HG02571 (cell line): ENCODE results near the gene NTN1.

Source experiments
- ATAC-seq: cut with Tn5 transposase; IDR thresholded peaks from one replicate; pipeline ENCODE4 v1.9.1; 2021; ENCODE audit warnings: mild to moderate bottlenecking, moderate library complexity; ENCODE audit not compliant: unreplicated experiment

The NTN1 gene

GRCh38 chr17:9116861-9117568 lies 95.7 kb downstream of the NTN1 start:
- no peak for ATAC-seq

GRCh38 chr17:9120471-9120870 lies 99.2 kb downstream of the NTN1 start:
- ATAC-seq: no peak

- no peak for ATAC-seq
These were observed 100.0 kb downstream of the NTN1 start for GRCh38 chr17:9121186-9121820.

GRCh38 chr17:9123594-9124553 lies 102.6 kb downstream of the NTN1 start:
- no peak for ATAC-seq

GRCh38 chr17:9124554-9124935 lies 103.2 kb downstream of the NTN1 start:
- no peak for ATAC-seq

GRCh38 chr17:9125722-9126121 lies 104.4 kb downstream of the NTN1 start:
- no peak for ATAC-seq

- ATAC-seq: no peak
These were observed 106.0 kb downstream of the NTN1 start for GRCh38 chr17:9127340-9127739.

GRCh38 chr17:9131371-9131770 lies 110.1 kb downstream of the NTN1 start:
- no peak for ATAC-seq

GRCh38 chr17:9132291-9132690 lies 111.0 kb downstream of the NTN1 start:
- no peak for ATAC-seq

GRCh38 chr17:9132944-9133610 lies 111.8 kb downstream of the NTN1 start:
- ATAC-seq: no peak

GRCh38 chr17:9138161-9138717 lies 116.9 kb downstream of the NTN1 start:
- no peak for ATAC-seq

- ATAC-seq: no peak
These were observed 118.4 kb downstream of the NTN1 start for GRCh38 chr17:9139695-9140094.

- ATAC-seq: no peak
These were observed 119.5 kb downstream of the NTN1 start for GRCh38 chr17:9140550-9141424.

GRCh38 chr17:9141425-9141753 lies 120.1 kb downstream of the NTN1 start:
- no peak for ATAC-seq

GRCh38 chr17:9142772-9143494 lies 121.6 kb downstream of the NTN1 start:
- no peak for ATAC-seq

- ATAC-seq: no peak
These were observed 123.4 kb downstream of the NTN1 start for GRCh38 chr17:9144502-9145249.

GRCh38 chr17:9146064-9146463 lies 124.8 kb downstream of the NTN1 start:
- ATAC-seq: no peak

- ATAC-seq: no peak
These were observed 127.7 kb downstream of the NTN1 start for GRCh38 chr17:9148905-9149525.
